Activated B cell treated with CpG ODN at 0.5 μM for 24 hours (primary cell): ENCODE results near the gene THSD4. TPM values are rescaled to one million over a fixed set of nuclear protein-coding genes. Genes with fewer than 3 reads are reported as not detected.

Experiments
- ATAC-seq: fragments of 200-7000 bp; cut with Tn5 transposase; one replicate; pipeline ENCODE4 v1.10.0; 2021; ENCODE audit warnings: low read depth, mild to moderate bottlenecking, moderate library complexity
- CTCF ChIA-PET: fragments of 350-600 bp; sonication (Branson Sonifier 250); formaldehyde crosslinking; loops from one replicate; lab custom pipeline; 2021; ENCODE audit warnings: antibody characterized with exemption; lab: Charles Lee
- POLR2A ChIA-PET: fragments of 350-600 bp; sonication (Branson Sonifier 250); formaldehyde crosslinking; loops from one replicate; lab custom pipeline; 2021; ENCODE audit warnings: antibody characterized with exemption; lab: Charles Lee
- DNase-seq: peaks from one replicate; pipeline ENCODE4 v3.0.0; 2022
- H3K27ac Mint-ChIP-seq: one replicate; pipeline ENCODE4 v1.8.0; 2020; ENCODE audit warnings: mixed read lengths
- H3K27me3 Mint-ChIP-seq: one replicate; pipeline ENCODE4 v1.8.0; 2021; ENCODE audit warnings: mixed read lengths
- H3K36me3 Mint-ChIP-seq: one replicate; pipeline ENCODE4 v1.8.0; 2021; ENCODE audit warnings: low read depth, mixed read lengths
- H3K4me1 Mint-ChIP-seq: one replicate; pipeline ENCODE4 v1.8.0; 2021; ENCODE audit warnings: mixed read lengths
- H3K4me3 Mint-ChIP-seq: one replicate; pipeline ENCODE4 v1.8.0; 2020; ENCODE audit warnings: mild to moderate bottlenecking, mixed read lengths
- H3K9me3 Mint-ChIP-seq: one replicate; pipeline ENCODE4 v1.8.0; 2020; ENCODE audit warnings: mixed read lengths
- CTCF ChIP-seq: fragments of 200-600 bp; IDR thresholded peaks from one replicate; pipeline ENCODE4 v1.8.0; 2022; ENCODE audit warnings: antibody characterized with exemption, mild to moderate bottlenecking
- intact Hi-C: fragments of 100-400 bp; cut with micrococcal nuclease; formaldehyde crosslinking; loops from one replicate; pipeline ENCODE4 v1.15.1; 2024
- total RNA-seq: library from RNA; stranded (reverse); gene quantifications from 2 replicates; pipeline ENCODE4 v1.2.3, GENCODE V29; 2022

THSD4 gene
- total RNA-seq, 1 donor from 2014 or later: not detected

GRCh38 chr15:71575474-71576045 lies 460.3 kb downstream of the THSD4 start:
- no peak for TF ChIP-seq CTCF
- CTCF ChIA-PET: no interaction called here
- DNase-seq (no peak), ATAC-seq (no peak)
- no peaks in the 10 kb centered on the region for H3K9me3 Mint-ChIP-seq
- POLR2A ChIA-PET: no interaction called here
- no peak overlapping the region for H3K27ac Mint-ChIP-seq
- H3K27me3 Mint-ChIP-seq: peaks cover 5% of the 10 kb centered on the region
- no peak overlapping the region for H3K4me3 Mint-ChIP-seq
- no peaks in the 10 kb centered on the region for H3K36me3 Mint-ChIP-seq
- intact Hi-C loops: no loop called here
- H3K4me1 Mint-ChIP-seq: no peaks in the 10 kb centered on the region

- Mint-ChIP-seq H3K9me3 (no peaks in the 10 kb centered on the region), H3K36me3 (no peaks in the 10 kb centered on the region), H3K27ac (no peak overlapping the region), H3K4me3 (no peak overlapping the region), H3K4me1 (no peaks in the 10 kb centered on the region), H3K27me3 (peaks cover 4% of the 10 kb centered on the region)
- ChIA-PET POLR2A (no interaction called here), CTCF (no interaction called here)
- intact Hi-C loops: no loop called here
- no peak for DNase-seq
- no peak for TF ChIP-seq CTCF
- no peak for ATAC-seq
Measured at GRCh38 chr15:71577071-71577470, 461.8 kb downstream of the THSD4 start.

- H3K9me3 Mint-ChIP-seq: peaks cover 14% of the 10 kb centered on the region
- H3K27ac Mint-ChIP-seq: no peak overlapping the region
- ChIA-PET CTCF (no interaction called here), POLR2A (no interaction called here)
- intact Hi-C loops: no loop called here
- no peaks in the 10 kb centered on the region for H3K4me1 Mint-ChIP-seq
- no peak overlapping the region for H3K4me3 Mint-ChIP-seq
- H3K27me3 Mint-ChIP-seq: peaks cover 2% of the 10 kb centered on the region
- H3K36me3 Mint-ChIP-seq: peaks cover 2% of the 10 kb centered on the region
- DNase-seq: no peak
- no peak for ATAC-seq
- no peak for TF ChIP-seq CTCF
Measured at GRCh38 chr15:71581398-71581930, 466.2 kb downstream of the THSD4 start.

GRCh38 chr15:71585159-71585558 lies 469.9 kb downstream of the THSD4 start:
- CTCF ChIA-PET: no interaction called here
- DNase-seq (no peak), ATAC-seq (no peak)

GRCh38 chr15:71586463-71586862 lies 471.2 kb downstream of the THSD4 start:
- ChIA-PET CTCF (no interaction called here), POLR2A (no interaction called here)
- ATAC-seq (no peak), DNase-seq (no peak)
- intact Hi-C loops: no loop called here
- Mint-ChIP-seq H3K27ac (no peak overlapping the region), H3K9me3 (peaks cover 16% of the 10 kb centered on the region), H3K4me1 (no peaks in the 10 kb centered on the region), H3K27me3 (peaks cover 4% of the 10 kb centered on the region), H3K4me3 (no peak overlapping the region), H3K36me3 (peaks cover 2% of the 10 kb centered on the region)
- TF ChIP-seq CTCF: no peak

More at GRCh38 chr15:71585159-71585558, 469.9 kb downstream of the THSD4 start:
- no peak for TF ChIP-seq CTCF
- peaks cover 16% of the 10 kb centered on the region for H3K9me3 Mint-ChIP-seq
- POLR2A ChIA-PET: no interaction called here
- no peaks in the 10 kb centered on the region for H3K4me1 Mint-ChIP-seq
- intact Hi-C loops: no loop called here
- peaks cover 2% of the 10 kb centered on the region for H3K36me3 Mint-ChIP-seq
- no peak overlapping the region for H3K4me3 Mint-ChIP-seq
- peaks cover 3% of the 10 kb centered on the region for H3K27me3 Mint-ChIP-seq
- no peak overlapping the region for H3K27ac Mint-ChIP-seq
